GM23338 (cell line): ENCODE data around the gene SOST. TPM values are rescaled to one million over a fixed set of nuclear protein-coding genes. Genes with fewer than 3 reads are reported as not detected.

ENCODE experiments used
- ATAC-seq: fragments of 200-7000 bp; cut with Tn5 transposase; 3 replicates; pipeline ENCODE4 v1.9.1; 2020
- DNase-seq: peaks from one replicate; pipeline ENCODE4 v3.0.0-alpha.2; 2015; ENCODE audit warnings: low spot score
- H2AFZ ChIP-seq: fragments of 200-600 bp; sonication (generic); 2 replicates; pipeline ENCODE4 v1.8.0; 2016; ENCODE audit warnings: antibody characterized with exemption, mild to moderate bottlenecking, moderate library complexity
- H3F3A ChIP-seq: fragments of 200-600 bp; sonication (generic); replicated peaks from 2 replicates; pipeline ENCODE4 v1.8.0; 2017; ENCODE audit warnings: antibody characterized with exemption, mixed run types, low read depth
- H3K27ac ChIP-seq: fragments of 200-600 bp; sonication (generic); 2 replicates; pipeline ENCODE4 v1.6.1; 2016; ENCODE audit warnings: low read depth
- H3K27me3 ChIP-seq: fragments of 200-600 bp; sonication (generic); 2 replicates; pipeline ENCODE4 v1.8.0; 2016; ENCODE audit warnings: mild to moderate bottlenecking, mixed run types, moderate library complexity; ENCODE audit not compliant: insufficient read depth
- H3K36me3 ChIP-seq: fragments of 200-600 bp; sonication (generic); 2 replicates; pipeline ENCODE4 v1.8.0; 2016; ENCODE audit warnings: mild to moderate bottlenecking; ENCODE audit not compliant: insufficient read depth
- H3K4me1 ChIP-seq: fragments of 200-600 bp; sonication (generic); 2 replicates; pipeline ENCODE4 v1.8.0; 2016; ENCODE audit warnings: mild to moderate bottlenecking, moderate library complexity; ENCODE audit not compliant: insufficient read depth
- H3K4me2 ChIP-seq: fragments of 200-600 bp; sonication (generic); 2 replicates; pipeline ENCODE4 v1.7.1; 2017; ENCODE audit warnings: mixed run types
- H3K4me3 ChIP-seq: fragments of 200-600 bp; sonication (generic); 2 replicates; pipeline ENCODE4 v1.6.1; 2016; ENCODE audit warnings: mixed run types
- H3K79me2 ChIP-seq: fragments of 200-600 bp; sonication (generic); replicated peaks from 2 replicates; pipeline ENCODE4 v1.8.0; 2017; ENCODE audit warnings: mild to moderate bottlenecking; ENCODE audit not compliant: insufficient read depth
- H3K9me2 ChIP-seq: fragments of 200-600 bp; sonication (generic); 2 replicates; pipeline ENCODE4 v1.8.0; 2017; ENCODE audit not compliant: insufficient read depth
- H4K20me1 ChIP-seq: fragments of 200-600 bp; sonication (generic); replicated peaks from 2 replicates; pipeline ENCODE4 v1.8.0; 2017; ENCODE audit warnings: mild to moderate bottlenecking; ENCODE audit not compliant: insufficient read depth
- H3K27ac Mint-ChIP-seq: 2 replicates; pipeline ENCODE4 v1.8.0; 2020; ENCODE audit warnings: inconsistent platforms, mild to moderate bottlenecking, moderate library complexity, mixed read lengths
- H3K27me3 Mint-ChIP-seq: 3 replicates; pipeline ENCODE4 v1.8.0; 2022; ENCODE audit warnings: low read depth, mild to moderate bottlenecking, moderate library complexity, mixed read lengths, inconsistent platforms; ENCODE audit not compliant: insufficient read depth, poor library complexity
- H3K36me3 Mint-ChIP-seq: 3 replicates; pipeline ENCODE4 v1.8.0; 2021; ENCODE audit warnings: low read depth, mild to moderate bottlenecking, inconsistent platforms, moderate library complexity, mixed read lengths
- H3K4me1 Mint-ChIP-seq: 3 replicates; pipeline ENCODE4 v1.8.0; 2020; ENCODE audit warnings: mild to moderate bottlenecking, inconsistent platforms, mixed read lengths
- H3K4me3 Mint-ChIP-seq: 3 replicates; pipeline ENCODE4 v1.8.0; 2021; ENCODE audit warnings: moderate library complexity, mild to moderate bottlenecking, inconsistent platforms, mixed read lengths
- H3K9me3 Mint-ChIP-seq: 3 replicates; pipeline ENCODE4 v1.8.0; 2020; ENCODE audit warnings: moderate library complexity, mild to moderate bottlenecking, inconsistent platforms, mixed read lengths
- CREB1 ChIP-seq: fragments of 250-450 bp; sonication (Bioruptor Pico); IDR thresholded peaks from 2 replicates; pipeline ENCODE4 v1.5.0; 2020; ENCODE audit warnings: low read depth, mild to moderate bottlenecking, moderate library complexity
- JUNB ChIP-seq: IDR thresholded peaks from one replicate; pipeline ENCODE4 v1.6.1; 2016; ENCODE audit warnings: antibody characterized with exemption; ENCODE audit not compliant: unreplicated experiment
- NANOG ChIP-seq: IDR thresholded peaks from 2 replicates; pipeline ENCODE4 v1.6.1; 2016; ENCODE audit warnings: antibody characterized with exemption, borderline replicate concordance
- POLR2AphosphoS5 ChIP-seq: IDR thresholded peaks from 2 replicates; pipeline ENCODE4 v1.6.1; 2016; ENCODE audit warnings: antibody characterized with exemption, low read depth
- STAT1 ChIP-seq: IDR thresholded peaks from one replicate; pipeline ENCODE4 v1.6.1; 2016; ENCODE audit warnings: antibody characterized with exemption; ENCODE audit not compliant: unreplicated experiment
- ZNF114 ChIP-seq: fragments of 250-450 bp; sonication (Bioruptor Pico); IDR thresholded peaks from 2 replicates; pipeline ENCODE4 v1.5.0; 2020; ENCODE audit warnings: mild to moderate bottlenecking, moderate library complexity
- ZNF331 ChIP-seq: fragments of 250-450 bp; sonication (Bioruptor Pico); IDR thresholded peaks from 2 replicates; pipeline ENCODE4 v1.5.0; 2020; ENCODE audit warnings: low read depth, mild to moderate bottlenecking, moderate library complexity
- polyA plus RNA-seq: library from polyadenylated mRNA; unstranded; fragments of >200 nt; fragmentation: Nextera tagmentation; extraction: Ambion mirVana; gene quantifications from 2 replicates; pipeline ENCODE4 v1.2.1, GENCODE V29; 2016
- total RNA-seq: library from RNA; depleted of rRNA; stranded (reverse); fragments of >200 nt; shearing (Covaris generic); gene quantifications from 2 replicates; pipeline ENCODE4 v1.2.3, GENCODE V29; 2014
- TF ChIP-seq, protein P1 (sequence below): IDR thresholded peaks from 2 replicates; pipeline ENCODE4 v1.6.1; 2016; ENCODE audit warnings: antibody characterized with exemption
- TF ChIP-seq, protein P2 (sequence below), 2 experiments: fragments of 200-600 bp in 1 of 2; sonication (generic) in 1 of 2; conservative IDR thresholded peaks; 2 replicates each; pipeline versions ENCODE4 v1.5.1 to v1.6.1; 2016 to 2017; ENCODE audit warnings: antibody characterized with exemption in 2 of 2, low read depth in 2 of 2, mild to moderate bottlenecking in 2 of 2, moderate library complexity in 1 of 2
- TF ChIP-seq, protein P3 (sequence below): IDR thresholded peaks from one replicate; pipeline ENCODE4 v1.6.1; 2018; ENCODE audit warnings: antibody characterized with exemption; ENCODE audit not compliant: unreplicated experiment

Gene SOST
- total and polyA plus RNA-seq, 2 experiments from 2014 or later: not detected

DNA sequence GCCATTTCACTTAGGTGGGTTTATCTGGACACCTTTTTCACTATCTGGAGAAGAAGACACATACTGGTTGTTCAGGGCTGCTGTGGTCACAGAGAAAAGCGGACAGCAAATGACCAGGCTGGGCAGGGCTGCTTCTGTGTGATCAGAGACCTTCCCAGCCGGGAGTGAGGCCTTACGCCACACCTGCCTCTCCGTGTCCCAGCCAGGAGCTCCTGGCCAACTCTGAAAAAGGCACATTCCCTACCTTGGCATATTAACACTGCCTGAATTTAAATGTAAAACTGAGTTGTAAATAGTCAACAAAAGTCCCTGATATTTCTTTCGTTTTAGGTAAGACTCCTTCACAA, 9.1 kb upstream of the SOST start:
- no peaks in the 10 kb centered on the region for H3K9me3 Mint-ChIP-seq
- TF ChIP-seq STAT1 (no peak), POLR2AphosphoS5 (no peak), NANOG (no peak), JUNB (no peak), CREB1 (CRISPR knock-in tag) (no peak), ZNF114 (no peak), ZNF331 (CRISPR knock-in tag) (no peak)
- TF ChIP-seq, protein P1, sequence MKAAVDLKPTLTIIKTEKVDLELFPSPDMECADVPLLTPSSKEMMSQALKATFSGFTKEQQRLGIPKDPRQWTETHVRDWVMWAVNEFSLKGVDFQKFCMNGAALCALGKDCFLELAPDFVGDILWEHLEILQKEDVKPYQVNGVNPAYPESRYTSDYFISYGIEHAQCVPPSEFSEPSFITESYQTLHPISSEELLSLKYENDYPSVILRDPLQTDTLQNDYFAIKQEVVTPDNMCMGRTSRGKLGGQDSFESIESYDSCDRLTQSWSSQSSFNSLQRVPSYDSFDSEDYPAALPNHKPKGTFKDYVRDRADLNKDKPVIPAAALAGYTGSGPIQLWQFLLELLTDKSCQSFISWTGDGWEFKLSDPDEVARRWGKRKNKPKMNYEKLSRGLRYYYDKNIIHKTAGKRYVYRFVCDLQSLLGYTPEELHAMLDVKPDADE: no peak
- TF ChIP-seq, protein P2, sequence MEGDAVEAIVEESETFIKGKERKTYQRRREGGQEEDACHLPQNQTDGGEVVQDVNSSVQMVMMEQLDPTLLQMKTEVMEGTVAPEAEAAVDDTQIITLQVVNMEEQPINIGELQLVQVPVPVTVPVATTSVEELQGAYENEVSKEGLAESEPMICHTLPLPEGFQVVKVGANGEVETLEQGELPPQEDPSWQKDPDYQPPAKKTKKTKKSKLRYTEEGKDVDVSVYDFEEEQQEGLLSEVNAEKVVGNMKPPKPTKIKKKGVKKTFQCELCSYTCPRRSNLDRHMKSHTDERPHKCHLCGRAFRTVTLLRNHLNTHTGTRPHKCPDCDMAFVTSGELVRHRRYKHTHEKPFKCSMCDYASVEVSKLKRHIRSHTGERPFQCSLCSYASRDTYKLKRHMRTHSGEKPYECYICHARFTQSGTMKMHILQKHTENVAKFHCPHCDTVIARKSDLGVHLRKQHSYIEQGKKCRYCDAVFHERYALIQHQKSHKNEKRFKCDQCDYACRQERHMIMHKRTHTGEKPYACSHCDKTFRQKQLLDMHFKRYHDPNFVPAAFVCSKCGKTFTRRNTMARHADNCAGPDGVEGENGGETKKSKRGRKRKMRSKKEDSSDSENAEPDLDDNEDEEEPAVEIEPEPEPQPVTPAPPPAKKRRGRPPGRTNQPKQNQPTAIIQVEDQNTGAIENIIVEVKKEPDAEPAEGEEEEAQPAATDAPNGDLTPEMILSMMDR (conservative IDR thresholded peaks at IDR 0.05; ENCODE audit: low read depth in 2 of 2): no peak
- TF ChIP-seq, protein P3, sequence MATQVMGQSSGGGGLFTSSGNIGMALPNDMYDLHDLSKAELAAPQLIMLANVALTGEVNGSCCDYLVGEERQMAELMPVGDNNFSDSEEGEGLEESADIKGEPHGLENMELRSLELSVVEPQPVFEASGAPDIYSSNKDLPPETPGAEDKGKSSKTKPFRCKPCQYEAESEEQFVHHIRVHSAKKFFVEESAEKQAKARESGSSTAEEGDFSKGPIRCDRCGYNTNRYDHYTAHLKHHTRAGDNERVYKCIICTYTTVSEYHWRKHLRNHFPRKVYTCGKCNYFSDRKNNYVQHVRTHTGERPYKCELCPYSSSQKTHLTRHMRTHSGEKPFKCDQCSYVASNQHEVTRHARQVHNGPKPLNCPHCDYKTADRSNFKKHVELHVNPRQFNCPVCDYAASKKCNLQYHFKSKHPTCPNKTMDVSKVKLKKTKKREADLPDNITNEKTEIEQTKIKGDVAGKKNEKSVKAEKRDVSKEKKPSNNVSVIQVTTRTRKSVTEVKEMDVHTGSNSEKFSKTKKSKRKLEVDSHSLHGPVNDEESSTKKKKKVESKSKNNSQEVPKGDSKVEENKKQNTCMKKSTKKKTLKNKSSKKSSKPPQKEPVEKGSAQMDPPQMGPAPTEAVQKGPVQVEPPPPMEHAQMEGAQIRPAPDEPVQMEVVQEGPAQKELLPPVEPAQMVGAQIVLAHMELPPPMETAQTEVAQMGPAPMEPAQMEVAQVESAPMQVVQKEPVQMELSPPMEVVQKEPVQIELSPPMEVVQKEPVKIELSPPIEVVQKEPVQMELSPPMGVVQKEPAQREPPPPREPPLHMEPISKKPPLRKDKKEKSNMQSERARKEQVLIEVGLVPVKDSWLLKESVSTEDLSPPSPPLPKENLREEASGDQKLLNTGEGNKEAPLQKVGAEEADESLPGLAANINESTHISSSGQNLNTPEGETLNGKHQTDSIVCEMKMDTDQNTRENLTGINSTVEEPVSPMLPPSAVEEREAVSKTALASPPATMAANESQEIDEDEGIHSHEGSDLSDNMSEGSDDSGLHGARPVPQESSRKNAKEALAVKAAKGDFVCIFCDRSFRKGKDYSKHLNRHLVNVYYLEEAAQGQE: no peak
- no peak for DNase-seq
- H3K27me3 Mint-ChIP-seq: peaks cover 5% of the 10 kb centered on the region
- Histone ChIP-seq H2AFZ (no peak overlapping the region), H3K9me2 (no peaks in the 10 kb centered on the region), H3K79me2 (no peaks in the 10 kb centered on the region), H3K27ac (no peak overlapping the region), H3F3A (no peaks in the 10 kb centered on the region), H3K4me1 (no peaks in the 10 kb centered on the region), H4K20me1 (no peaks in the 10 kb centered on the region), H3K4me3 (no peak overlapping the region), H3K4me2 (no peak overlapping the region), H3K27me3 (no peaks in the 10 kb centered on the region), H3K36me3 (no peaks in the 10 kb centered on the region)
- no peaks in the 10 kb centered on the region; the same call in 2 of the 3 replicates for H3K4me1 Mint-ChIP-seq
- H3K27ac Mint-ChIP-seq: no peak overlapping the region
- ATAC-seq: no peak
- peaks cover 22% of the 10 kb centered on the region for H3K36me3 Mint-ChIP-seq
- no peak overlapping the region for H3K4me3 Mint-ChIP-seq
